Naive B cell (primary cell): ENCODE data around the gene ANO6. TPM values are rescaled to one million over a fixed set of nuclear protein-coding genes. Genes with fewer than 3 reads are reported as not detected.
"Not testable (repeated sequence)": the region's sequence is repeated elsewhere in the genome, so short reads cannot be mapped to it uniquely, and the experiment has no call there.

Source experiments
- ATAC-seq, 2 donors: fragments of 150-1000 bp; cut with Tn5 transposase; 2 replicates each; pipeline ENCODE4 v1.10.0; 2021; ENCODE audit warnings: low read depth in 2 of 2, mild to moderate bottlenecking in 2 of 2, moderate library complexity in 2 of 2
- DNase-seq: peaks from one replicate; pipeline ENCODE4 v3.0.0; 2022
- H3K27ac Mint-ChIP-seq, 6 donors: one replicate each; pipeline ENCODE4 v1.8.0; 2020 to 2022; ENCODE audit warnings: mild to moderate bottlenecking in 6 of 6, mixed read lengths in 6 of 6, moderate library complexity in 5 of 6, inconsistent platforms in 2 of 6
- H3K27me3 Mint-ChIP-seq, 3 donors: one replicate each; pipeline ENCODE4 v1.8.0; 2021 to 2022; ENCODE audit warnings: mixed read lengths in 3 of 3, mild to moderate bottlenecking in 1 of 3
- H3K36me3 Mint-ChIP-seq, 2 donors: one replicate each; pipeline ENCODE4 v1.8.0; 2020 to 2022; ENCODE audit warnings: mixed read lengths in 2 of 2, inconsistent platforms in 1 of 2, mild to moderate bottlenecking in 1 of 2
- H3K4me1 Mint-ChIP-seq, 3 donors: one replicate each; pipeline ENCODE4 v1.8.0; 2020 to 2022; ENCODE audit warnings: mixed read lengths in 3 of 3, inconsistent platforms in 1 of 3, mild to moderate bottlenecking in 1 of 3, moderate library complexity in 1 of 3
- H3K4me3 Mint-ChIP-seq, 8 donors: one replicate each; pipeline ENCODE4 v1.8.0; 2020 to 2022; ENCODE audit warnings: mild to moderate bottlenecking in 8 of 8, mixed read lengths in 8 of 8, moderate library complexity in 8 of 8, inconsistent platforms in 2 of 8
- H3K9me3 Mint-ChIP-seq, 7 donors: one replicate each; pipeline ENCODE4 v1.8.0; 2020 to 2022; ENCODE audit warnings: mixed read lengths in 7 of 7, mild to moderate bottlenecking in 5 of 7, inconsistent platforms in 2 of 7, moderate library complexity in 1 of 7
- polyA plus RNA-seq, 6 donors: library from polyadenylated mRNA; unstranded; fragments of 300-500 nt; fragmentation: Illumina TruSeq; gene quantifications; one replicate each; pipeline ENCODE4 v1.2.3, GENCODE V29; 2021; ENCODE audit warnings: low read depth in 6 of 6

The ANO6 gene
- polyA plus RNA-seq, 6 donors from 2014 or later = 13.8 to 26.9 (median 19.3) TPM

DNA sequence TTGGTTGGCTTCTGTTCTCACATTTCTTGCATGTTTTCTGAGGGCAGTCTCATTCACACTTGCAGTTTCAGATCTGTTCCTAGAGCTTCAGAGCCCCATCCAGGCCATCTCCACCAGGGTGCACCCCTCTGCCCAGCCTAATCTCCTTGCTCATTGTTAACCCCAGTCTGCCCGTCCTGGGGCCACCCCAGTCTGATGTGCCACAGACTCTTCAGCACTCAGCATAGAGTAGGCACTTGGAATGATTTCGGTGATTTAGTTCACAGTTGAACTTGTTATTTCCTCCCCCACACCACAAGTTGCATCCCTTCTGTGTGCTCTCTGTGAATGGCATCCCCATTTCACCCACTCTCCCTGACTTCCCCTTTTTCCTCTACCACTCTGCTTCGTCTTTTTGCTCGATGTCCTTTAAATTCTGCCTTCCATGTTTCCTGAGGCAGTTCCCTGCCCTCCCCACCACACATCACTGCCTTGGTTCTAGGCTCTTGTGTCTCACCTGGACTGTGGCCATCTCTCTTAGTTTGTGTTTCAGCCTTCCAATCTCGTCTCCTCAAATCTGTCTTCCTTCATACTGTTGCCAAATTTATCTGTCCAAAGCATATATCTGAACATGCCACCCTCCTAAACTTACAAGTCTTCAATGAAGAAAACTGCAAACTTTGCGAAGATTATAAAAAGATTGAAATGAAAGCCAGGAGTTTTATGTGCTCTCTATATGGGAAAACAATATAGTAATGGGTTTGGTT, 41.5 kb downstream of the ANO6 start:
- peak overlapping the region in 5 of 8 donors; percentile 6 to 71 (median 48) for H3K4me3 Mint-ChIP-seq
- no peaks in the 10 kb centered on the region for H3K27me3 Mint-ChIP-seq
- H3K36me3 Mint-ChIP-seq = no peaks in the 10 kb centered on the region
- peaks cover 0 to 2% (median 0%) of the 10 kb centered on the region in 7 donors for H3K9me3 Mint-ChIP-seq
- peak; percentile 53 to 55 for ATAC-seq
- H3K4me1 Mint-ChIP-seq = peaks cover 20 to 25% (median 25%) of the 10 kb centered on the region in 3 donors
- peak overlapping the region in 5 of 6 donors; percentile 12 to 78 (median 30) for H3K27ac Mint-ChIP-seq
- no peak for DNase-seq

GRCh38 chr12:45259675-45260074, 43.8 kb downstream of the ANO6 start:
- DNase-seq (no peak), ATAC-seq (no peak)
- Mint-ChIP-seq H3K4me3 (no peak overlapping the region), H3K27me3 (no peaks in the 10 kb centered on the region), H3K4me1 (peaks cover 16 to 24% (median 18%) of the 10 kb centered on the region in 3 donors), H3K27ac (no peak overlapping the region), H3K36me3 (no peaks in the 10 kb centered on the region), H3K9me3 (no peaks in the 10 kb centered on the region)

DNA sequence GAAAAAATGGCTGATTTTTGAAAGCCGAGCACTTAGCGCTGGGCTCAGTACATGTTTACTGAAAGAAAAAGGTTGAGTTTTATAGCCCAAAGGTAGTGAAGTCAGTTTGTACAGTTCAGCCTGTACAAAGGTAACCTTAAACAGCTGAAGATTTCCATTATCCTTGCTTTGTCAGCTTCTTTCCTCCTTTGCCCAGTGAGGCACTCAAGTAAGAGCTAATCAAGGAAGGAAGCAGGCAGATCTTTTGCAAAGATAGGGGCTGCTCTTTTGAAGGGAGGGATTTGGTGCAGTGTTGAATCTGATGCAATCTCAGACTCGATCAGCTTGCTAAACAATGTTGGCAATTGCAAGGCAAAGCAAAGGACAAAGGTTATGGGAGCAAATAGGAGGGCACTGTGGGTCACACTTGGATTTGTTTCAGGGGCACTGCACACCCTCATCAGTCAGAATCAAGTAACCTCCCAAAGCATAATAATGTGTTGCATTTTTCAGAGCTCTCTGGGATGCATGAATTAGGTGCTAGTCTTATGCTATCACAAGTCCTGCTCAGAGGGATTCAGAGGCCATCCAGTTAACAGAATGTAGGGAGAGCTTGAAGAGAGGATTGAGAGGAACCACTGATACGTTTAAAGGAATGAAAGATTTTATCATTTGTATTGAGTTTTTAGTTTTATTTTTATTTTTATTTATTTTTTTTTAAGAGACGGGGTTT, 44.4 kb downstream of the ANO6 start:
- Mint-ChIP-seq H3K27ac (peak overlapping the region in 1 of 6 donors; percentile 88), H3K36me3 (no peaks in the 10 kb centered on the region), H3K4me3 (no peak overlapping the region), H3K4me1 (peaks cover 15 to 25% (median 16%) of the 10 kb centered on the region in 3 donors), H3K9me3 (no peaks in the 10 kb centered on the region), H3K27me3 (no peaks in the 10 kb centered on the region)
- DNase-seq (no peak), ATAC-seq (no peak)

- ATAC-seq (no peak), DNase-seq (no peak)
- H3K27me3 Mint-ChIP-seq = no peaks in the 10 kb centered on the region
- H3K4me3 Mint-ChIP-seq = no peak overlapping the region
- peaks cover 14 to 31% (median 16%) of the 10 kb centered on the region in 3 donors for H3K4me1 Mint-ChIP-seq
- no peaks in the 10 kb centered on the region for H3K9me3 Mint-ChIP-seq
- peak overlapping the region in 1 of 6 donors; percentile 72 for H3K27ac Mint-ChIP-seq
- H3K36me3 Mint-ChIP-seq = no peaks in the 10 kb centered on the region
These were observed 45.0 kb downstream of the ANO6 start for GRCh38 chr12:45260854-45261253.

DNA sequence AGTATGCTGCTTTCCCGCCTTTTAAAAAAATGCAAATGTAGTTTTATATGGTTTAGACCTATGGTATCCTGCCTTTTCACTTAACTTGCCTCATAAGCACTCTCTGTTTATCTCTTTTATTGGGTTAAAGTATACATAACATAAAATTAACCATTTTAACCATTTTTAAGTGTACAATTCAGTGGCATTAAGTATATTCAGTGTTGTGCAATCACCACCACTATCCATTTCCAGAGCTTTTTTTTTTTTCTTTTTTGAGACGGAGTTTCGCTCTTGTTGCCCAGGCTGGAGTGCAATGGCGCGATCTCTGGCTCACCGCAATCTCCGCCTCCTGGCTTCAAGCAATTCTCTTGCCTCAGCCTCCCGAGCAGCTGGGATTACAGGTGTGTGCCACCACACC, 46.3 kb downstream of the ANO6 start:
- H3K36me3 Mint-ChIP-seq, H3K27me3 Mint-ChIP-seq, DNase-seq, ATAC-seq, H3K27ac Mint-ChIP-seq, H3K9me3 Mint-ChIP-seq, H3K4me3 Mint-ChIP-seq: not testable (repeated sequence)
- H3K4me1 Mint-ChIP-seq = peaks cover 5 to 24% (median 12%) of the 10 kb centered on the region in 3 donors

DNA sequence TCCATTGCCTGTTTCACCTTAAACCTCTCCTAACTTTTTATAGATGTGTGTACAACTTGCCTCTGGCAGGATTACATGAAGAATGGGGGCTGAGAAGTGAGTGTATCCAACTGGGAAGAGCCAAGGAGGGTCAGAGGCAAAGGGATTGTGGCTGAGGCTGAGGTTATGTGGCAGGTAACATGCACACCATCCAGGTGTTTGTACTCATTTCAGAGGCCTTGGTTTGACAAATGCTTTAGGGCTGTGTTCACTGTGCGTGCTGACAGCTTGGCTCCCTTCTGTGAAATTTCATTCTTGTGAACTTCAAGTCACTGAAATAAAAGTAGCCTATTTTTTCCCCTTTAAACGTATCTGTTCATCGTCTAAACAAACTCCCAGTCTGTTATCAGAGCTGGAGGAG, 47.7 kb downstream of the ANO6 start:
- no peaks in the 10 kb centered on the region for H3K36me3 Mint-ChIP-seq
- H3K27me3 Mint-ChIP-seq = no peaks in the 10 kb centered on the region
- H3K9me3 Mint-ChIP-seq = no peaks in the 10 kb centered on the region
- no peak for ATAC-seq
- peaks cover 5 to 17% (median 6%) of the 10 kb centered on the region in 3 donors for H3K4me1 Mint-ChIP-seq
- no peak overlapping the region for H3K27ac Mint-ChIP-seq
- no peak for DNase-seq
- H3K4me3 Mint-ChIP-seq = no peak overlapping the region

DNA sequence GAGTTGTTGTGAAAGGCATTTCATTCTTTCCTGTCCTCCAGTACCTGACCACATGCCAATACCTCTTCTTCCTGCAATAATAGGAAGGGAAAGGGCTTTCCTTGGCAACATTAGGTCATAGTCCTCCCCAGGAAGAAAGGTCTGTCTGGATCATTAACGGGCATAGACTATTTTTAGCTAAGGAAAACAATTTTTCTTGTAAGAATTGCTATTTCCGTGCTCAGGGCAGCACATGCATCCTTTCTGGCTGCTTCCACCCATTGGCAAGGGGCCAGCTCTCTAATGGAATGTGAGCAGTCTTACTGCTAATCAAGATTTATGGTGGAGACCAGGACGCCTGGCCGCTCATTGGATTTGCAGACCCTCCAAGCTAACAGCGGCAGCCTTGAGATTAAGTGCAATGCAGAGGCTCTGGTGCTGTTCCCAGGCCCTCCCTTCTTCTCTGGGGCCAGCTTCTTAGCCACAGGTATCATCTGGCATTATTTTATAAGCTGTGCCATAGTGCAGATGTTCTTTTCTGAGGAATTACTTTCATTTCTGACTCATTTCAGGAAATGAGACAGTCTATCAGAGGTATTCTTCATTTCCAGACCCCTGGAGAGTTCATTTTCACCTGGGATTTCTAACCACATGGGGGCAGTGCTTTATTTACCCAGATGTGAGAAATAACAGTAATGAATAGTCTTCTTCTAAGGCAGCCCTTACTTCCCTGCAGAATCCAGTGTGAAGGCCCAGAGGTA, 52.9 kb downstream of the ANO6 start:
- no peak for ATAC-seq
- peak overlapping the region in 3 of 6 donors; percentile 46 to 86 (median 84) for H3K27ac Mint-ChIP-seq
- H3K36me3 Mint-ChIP-seq = no peaks in the 10 kb centered on the region

DNA sequence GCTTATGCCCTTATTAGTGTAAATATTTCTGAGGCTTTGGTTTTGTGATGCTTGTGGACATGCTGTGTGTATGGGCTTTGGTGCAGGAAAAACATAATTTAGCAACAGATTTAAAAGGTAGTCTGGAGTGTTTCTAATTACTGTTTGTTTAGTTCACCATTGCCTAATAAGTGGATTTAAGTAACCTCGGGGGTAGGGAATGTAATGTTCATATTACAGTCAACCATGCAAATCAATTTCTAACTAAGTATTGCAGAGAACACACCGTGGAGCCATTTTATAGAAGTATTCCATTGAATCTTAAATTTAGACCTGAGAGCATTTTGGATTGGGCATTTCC, 53.5 kb downstream of the ANO6 start:
- H3K4me1 Mint-ChIP-seq = peaks cover 11 to 17% (median 15%) of the 10 kb centered on the region in 3 donors
- ATAC-seq (no peak), DNase-seq (no peak)
- no peak overlapping the region for H3K4me3 Mint-ChIP-seq
- peak overlapping the region in 1 of 6 donors; percentile 86 for H3K27ac Mint-ChIP-seq
- no peaks in the 10 kb centered on the region for H3K9me3 Mint-ChIP-seq
- no peaks in the 10 kb centered on the region for H3K36me3 Mint-ChIP-seq
- H3K27me3 Mint-ChIP-seq = no peaks in the 10 kb centered on the region

More for the DNA sequence above, 52.9 kb downstream of the ANO6 start:
- H3K9me3 Mint-ChIP-seq = no peaks in the 10 kb centered on the region
- peaks cover 11 to 19% (median 17%) of the 10 kb centered on the region in 3 donors for H3K4me1 Mint-ChIP-seq
- no peaks in the 10 kb centered on the region for H3K27me3 Mint-ChIP-seq
- no peak overlapping the region for H3K4me3 Mint-ChIP-seq
- DNase-seq = no peak

DNA sequence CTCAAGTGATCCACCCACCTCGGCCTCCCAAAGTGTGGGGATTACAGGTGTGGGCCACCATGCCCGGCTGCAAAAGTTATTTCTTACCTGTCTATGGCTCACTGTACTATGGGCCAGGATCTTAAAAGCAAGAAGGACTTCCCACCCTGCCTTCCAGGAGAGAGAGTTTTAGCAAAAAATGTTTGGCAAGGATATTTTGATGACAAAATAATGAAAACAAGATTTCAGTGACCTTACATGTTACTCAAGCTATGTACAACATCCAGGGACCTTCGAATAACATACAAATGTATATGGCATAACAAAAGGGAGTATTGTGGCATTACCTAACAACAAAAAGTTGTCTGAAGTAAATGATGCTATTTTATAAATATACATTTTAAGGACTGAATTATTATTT, 55.1 kb downstream of the ANO6 start:
- no peak for ATAC-seq
- no peak overlapping the region for H3K27ac Mint-ChIP-seq

GRCh38 chr12:45273717-45274271, 57.9 kb downstream of the ANO6 start:
- H3K36me3 Mint-ChIP-seq = peaks cover 4 to 7% of the 10 kb centered on the region in 2 donors
- ATAC-seq = no peak
- no peak overlapping the region for H3K27ac Mint-ChIP-seq
- H3K9me3 Mint-ChIP-seq = no peaks in the 10 kb centered on the region
- H3K4me3 Mint-ChIP-seq = no peak overlapping the region
- H3K27me3 Mint-ChIP-seq = no peaks in the 10 kb centered on the region
- H3K4me1 Mint-ChIP-seq = peaks cover 4 to 18% (median 6%) of the 10 kb centered on the region in 3 donors
- DNase-seq = no peak

More for the DNA sequence above, 55.1 kb downstream of the ANO6 start:
- H3K4me1 Mint-ChIP-seq = peaks cover 8 to 17% (median 11%) of the 10 kb centered on the region in 3 donors
- H3K36me3 Mint-ChIP-seq = no peaks in the 10 kb centered on the region
- no peak overlapping the region for H3K4me3 Mint-ChIP-seq
- DNase-seq = no peak
- no peaks in the 10 kb centered on the region for H3K9me3 Mint-ChIP-seq
- H3K27me3 Mint-ChIP-seq = no peaks in the 10 kb centered on the region

- Mint-ChIP-seq H3K4me3 (no peak overlapping the region), H3K9me3 (no peaks in the 10 kb centered on the region), H3K27ac (no peak overlapping the region), H3K4me1 (peaks cover 0 to 5% (median 3%) of the 10 kb centered on the region in 3 donors), H3K36me3 (peaks cover 4 to 7% of the 10 kb centered on the region in 2 donors), H3K27me3 (no peaks in the 10 kb centered on the region)
- DNase-seq (no peak), ATAC-seq (no peak)
These were observed 60.4 kb downstream of the ANO6 start for GRCh38 chr12:45276154-45276755.

DNA sequence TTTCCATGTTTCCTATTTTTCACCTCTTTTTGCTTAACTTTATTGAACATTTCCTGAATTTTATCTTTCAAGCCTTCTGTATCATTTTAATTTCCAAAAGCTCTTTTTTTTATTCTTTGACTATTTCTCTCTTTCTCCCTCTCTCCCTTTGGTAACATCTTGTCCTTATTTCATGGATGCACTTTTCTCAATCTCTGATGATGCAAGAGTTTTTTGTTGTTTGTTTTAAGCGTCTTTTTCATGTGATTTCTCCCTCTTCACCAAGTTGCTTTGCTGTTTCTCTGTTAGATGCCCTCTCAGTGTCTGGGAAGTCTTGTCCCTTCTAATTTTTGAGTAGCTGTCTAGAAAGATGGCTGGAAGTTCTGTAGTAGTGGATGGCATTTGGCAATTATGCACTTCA, 62.6 kb downstream of the ANO6 start:
- Mint-ChIP-seq H3K4me3 (no peak overlapping the region), H3K36me3 (peaks cover 15 to 16% of the 10 kb centered on the region in 2 donors), H3K27ac (peak overlapping the region in 2 of 6 donors; percentile 4 to 41), H3K27me3 (no peaks in the 10 kb centered on the region), H3K9me3 (no peaks in the 10 kb centered on the region), H3K4me1 (peaks cover 0 to 16% (median 3%) of the 10 kb centered on the region in 3 donors)
- ATAC-seq (no peak), DNase-seq (no peak)
